Heart left ventricle (tissue), 16 donors: ENCODE measurements around the gene MREG. TPM values are rescaled to one million over a fixed set of nuclear protein-coding genes. Genes with fewer than 3 reads are reported as not detected.
"Not testable (repeated sequence)": the region's sequence is repeated elsewhere in the genome, so short reads cannot be mapped to it uniquely, and the experiment has no call there.

Experiments used
- ATAC-seq, 4 donors: fragments of 200-7000 bp; cut with Tn5 transposase; one replicate each; pipeline ENCODE4 v1.9.1; 2020 to 2022; ENCODE audit warnings: moderate library complexity in 4 of 4, mild to moderate bottlenecking in 3 of 4, moderate number of reproducible peaks in 1 of 4
- DNase-seq, 5 donors: peaks; one replicate each; pipeline ENCODE4 v3.0.0-alpha.2; 2020
- H3K27ac ChIP-seq, 12 donors: fragments of 200-600 bp; sonication (generic) in 4 of 12; one replicate each; pipeline versions ENCODE4 v1.5.0 to v1.8.0; 2016 to 2022; ENCODE audit warnings: mild to moderate bottlenecking in 2 of 12
- H3K27me3 ChIP-seq, 9 donors: fragments of 200-600 bp; sonication (generic) in 2 of 9; one replicate each; pipeline versions ENCODE4 v1.5.1 to v1.8.0; 2016 to 2022; ENCODE audit warnings: mild to moderate bottlenecking in 3 of 9
- H3K36me3 ChIP-seq, 9 donors: fragments of 200-600 bp; sonication (generic) in 2 of 9; one replicate each; pipeline versions ENCODE4 v1.5.0 to v1.8.0; 2018 to 2022; ENCODE audit warnings: mild to moderate bottlenecking in 2 of 9
- H3K4me1 ChIP-seq, 12 donors: fragments of 200-600 bp; sonication (generic) in 4 of 12; one replicate each; pipeline versions ENCODE4 v1.5.0 to v1.8.0; 2016 to 2022; ENCODE audit warnings: mild to moderate bottlenecking in 3 of 12
- H3K4me3 ChIP-seq, 12 donors: fragments of 200-600 bp; sonication (generic) in 4 of 12; one replicate each; pipeline versions ENCODE4 v1.5.0 to v1.8.0; 2017 to 2022; ENCODE audit warnings: mild to moderate bottlenecking in 9 of 12, moderate library complexity in 4 of 12
- H3K9me3 ChIP-seq, 12 donors: fragments of 200-600 bp; sonication (generic) in 4 of 12; one replicate each; pipeline versions ENCODE4 v1.5.0 to v1.8.0; 2016 to 2022; ENCODE audit warnings: mild to moderate bottlenecking in 1 of 12
- POLR2A ChIP-seq, 2 donors: fragments of 450-650 bp; IDR thresholded peaks; one replicate each; pipeline ENCODE4 v1.6.1; 2017; ENCODE audit warnings: antibody characterized with exemption in 2 of 2, mild to moderate bottlenecking in 2 of 2, moderate library complexity in 2 of 2
- WGBS, 4 donors: extraction: QIAGEN DNeasy Blood & Tissue Kit in 2 of 4; methylation state at CpG; one replicate each; pipeline versions ENCODE4 v1.1.5 to v1.1.7; 2013 to 2018; 5-methylcytosine and 5-hydroxymethylcytosine counted together
- intact Hi-C, 10 donors: fragments of 100-400 bp; cut with DNase I; formaldehyde crosslinking; loops; one replicate each; pipeline versions ENCODE4 v1.11.1 to v1.14.2; 2022
- polyA plus RNA-seq, 2 donors: library from polyadenylated mRNA; stranded (reverse); fragments of 200-250 nt; gene quantifications; one replicate each; pipeline ENCODE4 v1.2.3, GENCODE V29; 2013
- total RNA-seq, 9 donors: library from RNA; depleted of rRNA in 2 of 9; stranded (reverse); fragments of >200 nt in 2 of 9; fragmentation: NEBNext Ultra II Directional in 3 of 9; extraction: Animal tissue kit (Norgen Biotek cat#: 25700) in 3 of 9; gene quantifications; one replicate each; pipeline versions ENCODE4 v1.1.0 to v1.2.4, GENCODE V29; 2016 to 2023
- TF ChIP-seq, protein P1 (sequence below), 12 donors: fragments of 200-600 bp; sonication (generic) in 4 of 12; IDR thresholded peaks; one replicate each; pipeline versions ENCODE4 v1.5.0 to v1.8.0; 2018 to 2022; ENCODE audit warnings: antibody characterized with exemption in 12 of 12, mild to moderate bottlenecking in 5 of 12
- donor health status: ischemic (EF 13 %, LVEDD 7.1; RV severe dilation, severe dysfunction).
- donor health status: healthy with polysubstance abuse.
- donor health status: DM: no; HTN: yes; CAD: no.
- donor health status: DM: no; HTN: no; CAD: no.
- donor health status: ischemic (EF 25% LVEDD 6.9; RV normal size, moderate dysfunction).
- donor health status: ischemic (EF 25% LVEDD 5.7; RV mildly dilated, moderate dysfunction).
- donor health status: healthy.
- donor health status: DM: yes; HTN: yes; CAD: no.
- donor health status: ischemic (EF 35%, LVEDD 5.7; RV mildly dilated, moderate dysfunction).
- donor health status: nonischemic (EF 11% LVEDD 7.7; RV severe dilation, severe dysfunction).
- donor health status: DM: yes; HTN: yes; CAD: no.
- donor health status: PGD.
- donor health status: ischemic (EF 29% LVEDD 5.4; RV normal size, mild dysfunction).
- donor health status: nonischemic (EF 23%, LVEDD 6.1; RV moderate dilation, normal function).

The MREG gene
- total and polyA plus RNA-seq, 11 donors: 0.14 to 2.4 (median 0.34) TPM; not detected in 1

DNA sequence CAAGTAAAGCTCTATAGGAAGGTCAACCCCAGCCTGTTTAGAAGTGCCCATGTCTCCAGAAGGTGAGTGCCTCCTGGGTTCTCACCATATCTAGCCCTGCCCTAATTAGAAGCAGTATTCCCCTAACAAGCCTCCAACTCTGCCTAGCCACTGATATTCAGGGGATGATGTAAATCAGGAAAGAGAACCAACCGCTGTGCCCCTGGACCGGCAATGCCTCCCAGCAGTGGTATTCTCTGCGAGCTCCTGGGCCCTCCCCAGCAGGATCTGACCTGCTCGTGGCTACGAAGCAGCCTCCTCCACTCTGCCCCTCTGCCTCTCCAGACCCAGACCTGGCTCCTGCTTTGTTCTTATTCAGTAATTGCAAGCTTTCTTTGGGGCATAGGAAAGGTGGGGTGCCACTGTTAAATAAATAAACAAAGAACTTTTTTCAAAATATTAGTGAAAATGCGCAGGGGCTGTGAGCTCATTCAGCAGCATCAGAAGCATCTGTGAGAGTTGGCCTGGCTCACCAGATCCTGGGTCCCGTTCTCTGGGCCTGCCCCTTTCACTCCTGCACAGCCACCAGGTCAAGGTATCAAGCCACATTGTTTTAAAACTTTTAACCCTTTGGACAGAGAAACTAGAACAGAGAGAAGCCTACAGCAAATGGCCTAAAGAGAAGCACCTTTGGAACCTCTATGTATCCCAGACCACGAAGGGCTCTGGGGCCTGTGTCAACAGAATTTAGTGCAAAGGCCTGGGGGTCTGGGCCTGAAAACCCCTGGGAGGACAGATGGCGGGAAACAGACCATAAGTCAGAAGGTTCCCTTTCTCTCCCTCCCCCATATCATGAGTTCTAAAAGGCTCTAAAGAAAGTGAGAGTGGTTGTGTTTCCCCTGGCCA is 11.9 kb downstream of the MREG start:
- intact Hi-C loops: no loop called here
- DNase-seq: no peak
- Histone ChIP-seq H3K4me3 (no peak overlapping the region), H3K27me3 (no peaks in the 10 kb centered on the region), H3K36me3 (no peaks in the 10 kb centered on the region), H3K9me3 (no peaks in the 10 kb centered on the region), H3K4me1 (peaks cover 0 to 24% (median 0%) of the 10 kb centered on the region in 12 donors), H3K27ac (no peak overlapping the region)
- 74 to 81% (median 76%) methylated on average over 9 of the region's 9 CpGs for WGBS, 4 donors
- TF ChIP-seq POLR2A (IDR thresholded peaks at IDR 0.05): no peak
- TF ChIP-seq, protein P1, sequence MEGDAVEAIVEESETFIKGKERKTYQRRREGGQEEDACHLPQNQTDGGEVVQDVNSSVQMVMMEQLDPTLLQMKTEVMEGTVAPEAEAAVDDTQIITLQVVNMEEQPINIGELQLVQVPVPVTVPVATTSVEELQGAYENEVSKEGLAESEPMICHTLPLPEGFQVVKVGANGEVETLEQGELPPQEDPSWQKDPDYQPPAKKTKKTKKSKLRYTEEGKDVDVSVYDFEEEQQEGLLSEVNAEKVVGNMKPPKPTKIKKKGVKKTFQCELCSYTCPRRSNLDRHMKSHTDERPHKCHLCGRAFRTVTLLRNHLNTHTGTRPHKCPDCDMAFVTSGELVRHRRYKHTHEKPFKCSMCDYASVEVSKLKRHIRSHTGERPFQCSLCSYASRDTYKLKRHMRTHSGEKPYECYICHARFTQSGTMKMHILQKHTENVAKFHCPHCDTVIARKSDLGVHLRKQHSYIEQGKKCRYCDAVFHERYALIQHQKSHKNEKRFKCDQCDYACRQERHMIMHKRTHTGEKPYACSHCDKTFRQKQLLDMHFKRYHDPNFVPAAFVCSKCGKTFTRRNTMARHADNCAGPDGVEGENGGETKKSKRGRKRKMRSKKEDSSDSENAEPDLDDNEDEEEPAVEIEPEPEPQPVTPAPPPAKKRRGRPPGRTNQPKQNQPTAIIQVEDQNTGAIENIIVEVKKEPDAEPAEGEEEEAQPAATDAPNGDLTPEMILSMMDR (IDR thresholded peaks at IDR 0.05): no peak
- no peak for ATAC-seq

DNA sequence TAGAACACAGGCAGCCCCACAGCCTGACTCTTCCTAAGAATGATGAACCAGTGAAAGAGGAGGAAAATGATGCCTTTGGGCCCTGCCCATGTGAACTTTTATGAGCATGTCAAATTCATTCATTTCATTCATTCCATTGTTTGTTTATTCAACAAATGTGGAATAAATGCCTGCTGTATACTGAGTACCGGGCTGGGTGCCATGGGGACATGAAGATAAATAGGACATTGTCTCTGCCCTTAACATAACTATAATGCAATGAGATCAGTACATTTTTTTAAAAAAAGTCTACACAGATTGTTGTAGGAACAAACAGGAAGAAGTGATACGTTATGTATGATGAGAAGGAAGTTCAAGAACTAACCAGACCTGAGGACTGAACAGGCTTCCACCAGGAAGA is 14.7 kb downstream of the MREG start:
- no peak overlapping the region for H3K27ac ChIP-seq
- WGBS, 4 donors: 71 to 79% (median 74%) methylated on average over 2 of the region's 2 CpGs
- ATAC-seq (no peak), DNase-seq (no peak)
- H3K9me3 ChIP-seq: no peaks in the 10 kb centered on the region
- H3K27me3 ChIP-seq: no peaks in the 10 kb centered on the region
- H3K4me1 ChIP-seq: peaks cover 0 to 7% (median 0%) of the 10 kb centered on the region in 12 donors
- H3K36me3 ChIP-seq: peaks cover 0 to 3% (median 0%) of the 10 kb centered on the region in 9 donors
- H3K4me3 ChIP-seq: no peak overlapping the region
- TF ChIP-seq POLR2A (IDR thresholded peaks at IDR 0.05): no peak
- TF ChIP-seq, protein P1 (IDR thresholded peaks at IDR 0.05): no peak
- intact Hi-C loops: no loop called here

DNA sequence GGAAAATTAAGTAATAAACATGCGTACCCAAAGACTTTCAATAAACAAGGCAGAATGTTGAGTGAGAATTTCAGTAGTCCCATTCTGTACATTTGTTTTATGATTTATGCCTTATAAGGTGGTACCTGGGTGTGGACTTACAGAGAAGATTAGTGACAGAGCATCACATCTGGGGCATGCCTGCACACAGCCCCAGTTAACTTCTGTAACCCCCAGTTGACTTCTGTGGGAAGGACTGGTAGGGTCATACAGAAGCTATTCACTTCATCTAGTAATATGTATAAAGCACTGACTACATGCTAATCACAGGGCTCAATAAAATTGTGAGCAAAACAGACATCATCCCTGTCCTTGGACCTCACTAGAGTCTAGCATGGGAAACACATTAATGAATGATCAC is 16.1 kb downstream of the MREG start:
- no peak for DNase-seq
- Histone ChIP-seq H3K27me3 (no peaks in the 10 kb centered on the region), H3K36me3 (peaks cover 0 to 3% (median 0%) of the 10 kb centered on the region in 9 donors), H3K9me3 (peaks cover 0 to 3% (median 0%) of the 10 kb centered on the region in 12 donors), H3K4me3 (no peak overlapping the region), H3K4me1 (peaks cover 0 to 3% (median 0%) of the 10 kb centered on the region in 12 donors), H3K27ac (no peak overlapping the region)
- ATAC-seq: no peak
- WGBS, 4 donors: 96 to 99% (median 97%) methylated on average over 1 of the region's 1 CpG
- no peak for TF ChIP-seq POLR2A (IDR thresholded peaks at IDR 0.05)
- TF ChIP-seq, protein P1 (IDR thresholded peaks at IDR 0.05): no peak
- intact Hi-C loops: no loop called here

DNA sequence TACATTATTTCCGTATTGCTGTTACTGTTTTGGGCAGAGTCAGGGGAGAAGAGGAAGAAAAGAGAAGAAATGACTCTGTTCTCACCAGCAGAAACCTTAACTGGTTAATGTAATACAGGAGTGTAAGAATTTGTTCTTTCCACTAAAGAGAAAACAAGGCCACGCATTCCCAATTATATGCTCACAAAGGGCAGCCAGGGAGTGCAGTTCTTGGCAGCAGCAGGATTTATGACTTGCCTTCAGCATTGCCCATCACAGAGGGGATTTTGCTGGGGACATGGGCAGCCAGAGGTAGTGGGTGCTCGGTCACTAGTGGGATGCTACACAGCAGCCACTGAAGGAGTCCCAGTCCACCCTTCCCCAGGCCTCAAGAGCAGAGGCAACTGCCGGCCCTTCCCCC is 18.4 kb downstream of the MREG start:
- no peaks in the 10 kb centered on the region for H3K27me3 ChIP-seq
- peaks cover 0 to 3% (median 0%) of the 10 kb centered on the region in 9 donors for H3K36me3 ChIP-seq
- H3K9me3 ChIP-seq: peaks cover 0 to 25% (median 0%) of the 10 kb centered on the region in 12 donors
- DNase-seq: no peak
- no peak overlapping the region for H3K4me3 ChIP-seq
- WGBS, 4 donors: 89 to 95% (median 91%) methylated on average over 4 of the region's 4 CpGs
- TF ChIP-seq, protein P1 (IDR thresholded peaks at IDR 0.05): no peak
- no peak for TF ChIP-seq POLR2A (IDR thresholded peaks at IDR 0.05)
- H3K27ac ChIP-seq: no peak overlapping the region
- intact Hi-C loops: no loop called here
- ATAC-seq: no peak
- no peaks in the 10 kb centered on the region for H3K4me1 ChIP-seq

DNA sequence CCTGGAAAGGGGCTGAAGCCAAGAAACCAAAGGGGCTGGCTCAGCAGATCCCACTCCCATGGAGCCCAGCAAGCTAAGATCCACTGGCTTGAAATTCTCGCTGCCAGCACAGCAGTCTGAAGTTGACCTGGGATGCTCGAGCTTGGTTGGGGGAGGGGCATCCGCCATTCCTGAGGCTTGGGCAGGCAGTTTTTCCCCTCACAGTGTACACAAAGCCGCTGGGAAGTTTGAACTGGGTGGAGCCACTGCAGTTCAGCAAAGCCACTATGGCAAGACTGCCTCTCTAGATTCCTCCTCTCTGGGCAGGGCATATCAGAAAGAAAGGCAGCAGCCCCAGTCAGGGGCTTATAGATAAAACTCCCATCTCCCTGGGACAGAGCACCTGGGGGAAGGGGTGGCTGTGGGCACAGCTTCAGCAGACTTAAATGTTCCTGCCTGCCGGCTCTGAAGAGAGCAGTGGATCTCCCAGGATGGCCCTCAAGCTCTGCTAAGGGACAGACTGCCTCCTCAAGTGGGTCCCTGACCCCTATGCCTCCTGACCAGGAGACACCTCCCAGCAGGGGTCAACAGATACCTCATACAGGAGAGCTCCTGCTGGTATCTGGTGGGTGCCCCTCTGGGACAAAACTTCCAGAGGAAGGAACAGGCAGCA is 24.7 kb downstream of the MREG start:
- H3K36me3 ChIP-seq, H3K4me1 ChIP-seq, ATAC-seq, H3K4me3 ChIP-seq, intact Hi-C loops, H3K27me3 ChIP-seq, H3K27ac ChIP-seq, DNase-seq: not testable (repeated sequence)
- peaks cover 0 to 25% (median 0%) of the 10 kb centered on the region in 12 donors for H3K9me3 ChIP-seq
- WGBS, 4 donors: 50 to 89% (median 85%) methylated on average over 2 to 5 of the region's 5 CpGs
